HepG2 (cell line): Measurements from ENCODE around the gene HYOU1. TPM values are rescaled to one million over a fixed set of nuclear protein-coding genes. Genes with fewer than 3 reads are reported as not detected.

Source experiments
- AGO1 ChIP-seq: fragments of 200-400 bp; formaldehyde crosslinking; IDR thresholded peaks from 2 replicates; pipeline ENCODE4 v1.6.1; 2017; ENCODE audit warnings: mild to moderate bottlenecking, low read depth, low read length, moderate library complexity; ENCODE audit not compliant: poor library complexity, severe bottlenecking
- ARID4A ChIP-seq: sonication (generic); formaldehyde crosslinking; IDR thresholded peaks from 2 replicates; pipeline ENCODE4 v1.5.0; 2020; ENCODE audit warnings: mild to moderate bottlenecking, missing genetic modification reagents, borderline replicate concordance
- FIP1L1 ChIP-seq: fragments of 200-400 bp; formaldehyde crosslinking; IDR thresholded peaks from 2 replicates; pipeline ENCODE4 v1.6.1; 2018; ENCODE audit warnings: low read depth, mild to moderate bottlenecking, low read length, moderate library complexity, borderline replicate concordance; ENCODE audit not compliant: insufficient read depth
- FOSL1 ChIP-seq: sonication (generic); formaldehyde crosslinking; IDR thresholded peaks from 2 replicates; pipeline ENCODE4 v1.9.0; 2021; ENCODE audit warnings: missing genetic modification reagents, borderline replicate concordance
- HIVEP1 ChIP-seq: sonication (generic); formaldehyde crosslinking; IDR thresholded peaks from 2 replicates; pipeline ENCODE4 v1.4.0; 2020; ENCODE audit warnings: mild to moderate bottlenecking, missing genetic modification reagents
- HOXA3 ChIP-seq: sonication (generic); formaldehyde crosslinking; IDR thresholded peaks from 2 replicates; pipeline ENCODE4 v1.5.0; 2020; ENCODE audit warnings: missing genetic modification reagents
- PHF8 ChIP-seq: sonication (generic); formaldehyde crosslinking; IDR thresholded peaks from 2 replicates; pipeline ENCODE4 v1.5.0; 2020; ENCODE audit warnings: missing genetic modification reagents
- PPARG ChIP-seq: conservative IDR thresholded peaks from 2 replicates; pipeline ENCODE4 v1.6.1; 2016; ENCODE audit warnings: missing biosample characterization, missing genetic modification reagents
- RXRB ChIP-seq: IDR thresholded peaks from 2 replicates; pipeline ENCODE4 v1.6.1; 2016; ENCODE audit warnings: borderline replicate concordance, missing genetic modification reagents, missing compliant biosample characterization
- ZBTB21 ChIP-seq: sonication (generic); formaldehyde crosslinking; IDR thresholded peaks from 2 replicates; pipeline ENCODE4 v1.4.0; 2020; ENCODE audit warnings: missing genetic modification reagents
- ZBTB38 ChIP-seq: sonication (generic); formaldehyde crosslinking; IDR thresholded peaks from 2 replicates; pipeline ENCODE4 v1.5.1; 2020; ENCODE audit warnings: mild to moderate bottlenecking, missing genetic modification reagents
- ZBTB7B ChIP-seq: sonication (generic); formaldehyde crosslinking; IDR thresholded peaks from 2 replicates; pipeline ENCODE4 v1.4.0; 2020; ENCODE audit warnings: missing genetic modification reagents
- ZNF563 ChIP-seq: sonication (generic); formaldehyde crosslinking; IDR thresholded peaks from 2 replicates; pipeline ENCODE4 v1.8.0; 2022; ENCODE audit warnings: mild to moderate bottlenecking, moderate library complexity, missing genetic modification reagents
- ZNF570 ChIP-seq: sonication (generic); formaldehyde crosslinking; IDR thresholded peaks from 2 replicates; pipeline ENCODE4 v1.4.0; 2020; ENCODE audit warnings: mild to moderate bottlenecking, missing genetic modification reagents, borderline replicate concordance
- ZNF615 ChIP-seq: sonication (generic); formaldehyde crosslinking; IDR thresholded peaks from 2 replicates; pipeline ENCODE4 v1.5.0; 2020; ENCODE audit warnings: mild to moderate bottlenecking, missing genetic modification reagents, borderline replicate concordance
- polyA plus RNA-seq, 8 experiments: library from polyadenylated mRNA; depleted of rRNA in 3 of 8; stranded (reverse) in 7 of 8; unstranded in 1 of 8; fragments of >200 nt; fragmentation: Illumina TruSeq in 4 of 8; extraction: Trizol in 4 of 8; gene quantifications; 2 replicates each; pipeline versions ENCODE4 v1.2.1 to v1.2.3, GENCODE V29; 2011 to 2016; ENCODE audit warnings: low read depth in 4 of 8, missing spikeins in 1 of 8, mixed read lengths in 1 of 8; ENCODE audit not compliant: insufficient read depth in 1 of 8
- total RNA-seq, 5 experiments: library from RNA; depleted of rRNA; stranded (reverse); fragments of >200 nt; fragmentation: Illumina TruSeq; extraction: Trizol; gene quantifications; 2 replicates each; pipeline ENCODE4 v1.2.3, GENCODE V29; 2016; ENCODE audit warnings: low read depth in 1 of 5
- TF ChIP-seq, protein P1 (sequence below): sonication (generic); formaldehyde crosslinking; IDR thresholded peaks from 2 replicates; pipeline ENCODE4 v1.4.0; 2020; ENCODE audit warnings: missing genetic modification reagents
- TF ChIP-seq, protein P2 (sequence below): sonication (generic); formaldehyde crosslinking; IDR thresholded peaks from 2 replicates; pipeline ENCODE4 v1.4.0; 2020; ENCODE audit warnings: missing genetic modification reagents

HYOU1 gene
- total and polyA plus RNA-seq, 2 of the 13 experiments (the other 11 are each of a cell fraction or from before 2014, with no cell fraction given), result 127 to 155 TPM

GRCh38 chr11:119024430-119025098 lies 32.4 kb downstream of the HYOU1 start (continued):
- TF ChIP-seq ARID4A (CRISPR knock-in tag) (peak; percentile 58; the same call in 1 of the 2 replicates), HOXA3 (CRISPR knock-in tag) (peak; percentile 67), ZNF570 (CRISPR knock-in tag) (no peak), PHF8 (CRISPR knock-in tag) (no peak), ZNF615 (CRISPR knock-in tag) (0 out of 2 replicates have a peak, but pooled peaks have one; percentile 36), HIVEP1 (CRISPR knock-in tag) (no peak), ZBTB21 (CRISPR knock-in tag) (no peak), ZBTB7B (CRISPR knock-in tag) (no peak), FOSL1 (CRISPR knock-in tag) (no peak), PPARG (peak; percentile 47; the same call in 1 of the 2 replicates), AGO1 (peak; percentile 34), ZBTB38 (CRISPR knock-in tag) (peak; percentile 89), FIP1L1 (no peak), ZNF563 (CRISPR knock-in tag) (no peak), RXRB (CRISPR knock-in tag) (no peak; the same call in 1 of the 2 replicates)
- TF ChIP-seq, protein P1, sequence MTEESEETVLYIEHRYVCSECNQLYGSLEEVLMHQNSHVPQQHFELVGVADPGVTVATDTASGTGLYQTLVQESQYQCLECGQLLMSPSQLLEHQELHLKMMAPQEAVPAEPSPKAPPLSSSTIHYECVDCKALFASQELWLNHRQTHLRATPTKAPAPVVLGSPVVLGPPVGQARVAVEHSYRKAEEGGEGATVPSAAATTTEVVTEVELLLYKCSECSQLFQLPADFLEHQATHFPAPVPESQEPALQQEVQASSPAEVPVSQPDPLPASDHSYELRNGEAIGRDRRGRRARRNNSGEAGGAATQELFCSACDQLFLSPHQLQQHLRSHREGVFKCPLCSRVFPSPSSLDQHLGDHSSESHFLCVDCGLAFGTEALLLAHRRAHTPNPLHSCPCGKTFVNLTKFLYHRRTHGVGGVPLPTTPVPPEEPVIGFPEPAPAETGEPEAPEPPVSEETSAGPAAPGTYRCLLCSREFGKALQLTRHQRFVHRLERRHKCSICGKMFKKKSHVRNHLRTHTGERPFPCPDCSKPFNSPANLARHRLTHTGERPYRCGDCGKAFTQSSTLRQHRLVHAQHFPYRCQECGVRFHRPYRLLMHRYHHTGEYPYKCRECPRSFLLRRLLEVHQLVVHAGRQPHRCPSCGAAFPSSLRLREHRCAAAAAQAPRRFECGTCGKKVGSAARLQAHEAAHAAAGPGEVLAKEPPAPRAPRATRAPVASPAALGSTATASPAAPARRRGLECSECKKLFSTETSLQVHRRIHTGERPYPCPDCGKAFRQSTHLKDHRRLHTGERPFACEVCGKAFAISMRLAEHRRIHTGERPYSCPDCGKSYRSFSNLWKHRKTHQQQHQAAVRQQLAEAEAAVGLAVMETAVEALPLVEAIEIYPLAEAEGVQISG, result peak; percentile 40; the same call in 1 of the 2 replicates
- TF ChIP-seq, protein P2, sequence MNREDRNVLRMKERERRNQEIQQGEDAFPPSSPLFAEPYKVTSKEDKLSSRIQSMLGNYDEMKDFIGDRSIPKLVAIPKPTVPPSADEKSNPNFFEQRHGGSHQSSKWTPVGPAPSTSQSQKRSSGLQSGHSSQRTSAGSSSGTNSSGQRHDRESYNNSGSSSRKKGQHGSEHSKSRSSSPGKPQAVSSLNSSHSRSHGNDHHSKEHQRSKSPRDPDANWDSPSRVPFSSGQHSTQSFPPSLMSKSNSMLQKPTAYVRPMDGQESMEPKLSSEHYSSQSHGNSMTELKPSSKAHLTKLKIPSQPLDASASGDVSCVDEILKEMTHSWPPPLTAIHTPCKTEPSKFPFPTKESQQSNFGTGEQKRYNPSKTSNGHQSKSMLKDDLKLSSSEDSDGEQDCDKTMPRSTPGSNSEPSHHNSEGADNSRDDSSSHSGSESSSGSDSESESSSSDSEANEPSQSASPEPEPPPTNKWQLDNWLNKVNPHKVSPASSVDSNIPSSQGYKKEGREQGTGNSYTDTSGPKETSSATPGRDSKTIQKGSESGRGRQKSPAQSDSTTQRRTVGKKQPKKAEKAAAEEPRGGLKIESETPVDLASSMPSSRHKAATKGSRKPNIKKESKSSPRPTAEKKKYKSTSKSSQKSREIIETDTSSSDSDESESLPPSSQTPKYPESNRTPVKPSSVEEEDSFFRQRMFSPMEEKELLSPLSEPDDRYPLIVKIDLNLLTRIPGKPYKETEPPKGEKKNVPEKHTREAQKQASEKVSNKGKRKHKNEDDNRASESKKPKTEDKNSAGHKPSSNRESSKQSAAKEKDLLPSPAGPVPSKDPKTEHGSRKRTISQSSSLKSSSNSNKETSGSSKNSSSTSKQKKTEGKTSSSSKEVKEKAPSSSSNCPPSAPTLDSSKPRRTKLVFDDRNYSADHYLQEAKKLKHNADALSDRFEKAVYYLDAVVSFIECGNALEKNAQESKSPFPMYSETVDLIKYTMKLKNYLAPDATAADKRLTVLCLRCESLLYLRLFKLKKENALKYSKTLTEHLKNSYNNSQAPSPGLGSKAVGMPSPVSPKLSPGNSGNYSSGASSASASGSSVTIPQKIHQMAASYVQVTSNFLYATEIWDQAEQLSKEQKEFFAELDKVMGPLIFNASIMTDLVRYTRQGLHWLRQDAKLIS, result no peak
